K562 (cell line): ENCODE data around the gene POMGNT1. TPM values are rescaled to one million over a fixed set of nuclear protein-coding genes. Genes with fewer than 3 reads are reported as not detected.
A peak's percentile ranks its signal among the peaks of the same experiment; 100 is the strongest.

ENCODE experiments used
- ATAC-seq: fragments of 200-7000 bp; cut with Tn5 transposase; 3 replicates; pipeline ENCODE4 v1.9.1; 2020; ENCODE audit warnings: moderate library complexity
- BruUV-seq: library from RNA; stranded (reverse); fragments of 400-500 nt; replicated peaks from 2 replicates; lab custom pipeline; 2021; lab: Mats Ljungman, UMichigan
- CTCF ChIA-PET: fragments of 300-600 bp; formaldehyde crosslinking; extraction: SDS; loops from one replicate; lab custom pipeline; 2021; ENCODE audit warnings: low intra/inter-chr PET ratio; lab: Yijun Ruan, JAX
- POLR2A ChIA-PET: fragments of 300-600, 350-650 bp; sonication (Branson Sonifier 250); formaldehyde crosslinking; extraction: SDS; loops from one replicate; lab custom pipeline; 2021; ENCODE audit warnings: antibody characterized with exemption, inconsistent platforms; lab: Yijun Ruan, JAX
- DNase-seq, 4 experiments: peaks; one replicate each; pipeline versions ENCODE4 v3.0.0 to v3.0.0-alpha.2; 2011 to 2018; ENCODE audit warnings: low spot score in 3 of 4, mixed read lengths in 3 of 4; ENCODE audit errors: extremely low read depth in 1 of 4
- FAIRE-seq: peaks from 2 replicates; lab custom pipeline; 2011; peaks lifted over from hg19 to GRCh38; lab: Jason Lieb, UNC
- H2AFZ ChIP-seq: 2 replicates; pipeline ENCODE4 v1.6.0; 2011; ENCODE audit warnings: low read depth, low read length, control low read depth, inconsistent platforms
- H3K27ac ChIP-seq: fragments of 200-600 bp; 3 replicates; pipeline ENCODE4 v1.8.0; 2011; ENCODE audit warnings: low read depth, mild to moderate bottlenecking, control low read depth, inconsistent platforms, low read length, moderate library complexity, mixed read lengths; ENCODE audit errors: extremely low read depth
- H3K27me3 ChIP-seq, 2 experiments: fragments of 300-600 bp in 1 of 2; 2 replicates in 1 of 2; 3 replicates in 1 of 2; pipeline versions ENCODE4 v1.6.0 to v1.8.0; 2011; ENCODE audit warnings: inconsistent platforms in 2 of 2, low read length in 2 of 2, mild to moderate bottlenecking in 1 of 2, mixed read lengths in 1 of 2, moderate library complexity in 1 of 2; ENCODE audit not compliant: control insufficient read depth in 2 of 2, insufficient read depth in 2 of 2
- H3K36me3 ChIP-seq: fragments of 300-600 bp; 3 replicates; pipeline ENCODE4 v1.8.0; 2011; ENCODE audit warnings: mild to moderate bottlenecking, low read length, inconsistent platforms; ENCODE audit not compliant: control insufficient read depth, insufficient read depth
- H3K4me1 ChIP-seq, 2 experiments: fragments of 200-600 bp in 1 of 2; replicated peaks in 1 of 2; 2 replicates in 1 of 2; 3 replicates in 1 of 2; pipeline versions ENCODE4 v1.5.1 to v1.8.0; 2011; ENCODE audit warnings: inconsistent platforms in 2 of 2, low read length in 2 of 2, mild to moderate bottlenecking in 1 of 2, mixed read lengths in 1 of 2, moderate library complexity in 1 of 2; ENCODE audit not compliant: control insufficient read depth in 2 of 2, insufficient read depth in 2 of 2
- H3K4me2 ChIP-seq: 2 replicates; pipeline ENCODE4 v1.6.1; 2011; ENCODE audit warnings: low read length, control low read depth, inconsistent platforms, mixed read lengths; ENCODE audit not compliant: insufficient read depth
- H3K4me3 ChIP-seq: fragments of 200-600 bp; sonication (generic), shearing (Covaris generic); 2 replicates; pipeline ENCODE4 v1.5.1; 2016; ENCODE audit warnings: control low read depth, inconsistent platforms
- H3K79me2 ChIP-seq: fragments of 200-600 bp; 3 replicates; pipeline ENCODE4 v1.8.0; 2011; ENCODE audit warnings: low read length, inconsistent platforms; ENCODE audit not compliant: control insufficient read depth, insufficient read depth
- H3K9ac ChIP-seq, 2 experiments: 2 replicates each; pipeline versions ENCODE4 v1.6.0 to v1.6.1; 2011; ENCODE audit warnings: low read depth in 2 of 2, low read length in 2 of 2, control low read depth in 1 of 2, inconsistent platforms in 1 of 2, mild to moderate bottlenecking in 1 of 2, mixed read lengths in 1 of 2; ENCODE audit not compliant: insufficient read depth in 1 of 2
- H3K9me1 ChIP-seq: one replicate; pipeline ENCODE4 v1.6.0; 2011; ENCODE audit warnings: inconsistent platforms, mild to moderate bottlenecking, low read length, moderate library complexity; ENCODE audit not compliant: control insufficient read depth, insufficient read depth
- H3K9me3 ChIP-seq: replicated peaks from 2 replicates; pipeline ENCODE4 v1.5.1; 2011; ENCODE audit warnings: low read depth, low read length, inconsistent platforms; ENCODE audit not compliant: control insufficient read depth, insufficient read depth
- H4K20me1 ChIP-seq: replicated peaks from 2 replicates; pipeline ENCODE4 v1.6.1; 2011; ENCODE audit warnings: low read length, inconsistent platforms, mixed read lengths; ENCODE audit not compliant: control insufficient read depth, insufficient read depth
- ATF3 ChIP-seq, 2 experiments: fragments of 450-650 bp in 1 of 2; sonication (generic) in 1 of 2; formaldehyde crosslinking in 1 of 2; IDR thresholded peaks in 1 of 2; conservative IDR thresholded peaks in 1 of 2; 2 replicates each; pipeline versions ENCODE4 v1.6.1 to v1.8.1; 2016 to 2023; ENCODE audit warnings: mild to moderate bottlenecking in 2 of 2, moderate library complexity in 2 of 2, inconsistent platforms in 1 of 2, missing genetic modification reagents in 1 of 2
- FOSL1 ChIP-seq: fragments of 200-800 bp; sonication (Bioruptor generic); conservative IDR thresholded peaks from 2 replicates; pipeline ENCODE4 v1.6.1; 2016; ENCODE audit warnings: missing genetic modification characterization, missing compliant biosample characterization
- GTF2A2 ChIP-seq: IDR thresholded peaks from 2 replicates; pipeline ENCODE4 v1.6.1; 2016; ENCODE audit warnings: mild to moderate bottlenecking, missing genetic modification characterization, missing compliant biosample characterization
- KLF10 ChIP-seq: fragments of 250-450 bp; sonication (Bioruptor Pico); IDR thresholded peaks from 2 replicates; pipeline ENCODE4 v1.6.1; 2021; ENCODE audit warnings: matching md5 sums
- POLR2A ChIP-seq: fragments of 450-650 bp; conservative IDR thresholded peaks from 2 replicates; pipeline ENCODE4 v1.6.1; 2016
- PTTG1 ChIP-seq: fragments of 450-650 bp; IDR thresholded peaks from 2 replicates; pipeline ENCODE4 v1.6.1; 2016; ENCODE audit warnings: low read depth, mild to moderate bottlenecking, missing genetic modification characterization, missing compliant biosample characterization
- RBM39 ChIP-seq: fragments of 200-400 bp; formaldehyde crosslinking; optimal IDR thresholded peaks from 2 replicates; pipeline ENCODE3; 2018; ENCODE audit warnings: low read depth, low read length
- XRCC4 ChIP-seq: IDR thresholded peaks from one replicate; pipeline ENCODE4 v1.6.1; 2011; ENCODE audit not compliant: insufficient read depth, insufficient read length; ENCODE audit errors: extremely low read depth
- ZBTB2 ChIP-seq: fragments of 450-650 bp; IDR thresholded peaks from 2 replicates; pipeline ENCODE4 v1.6.1; 2016; ENCODE audit warnings: antibody characterized with exemption
- ZNF253 ChIP-seq: fragments of 250-450 bp; sonication (Bioruptor Pico); conservative IDR thresholded peaks from 2 replicates; pipeline ENCODE4 v1.6.1; 2021; ENCODE audit warnings: mild to moderate bottlenecking
- WGBS: fragments of 100-300 bp; shearing (Covaris generic); methylation state at CpG from one replicate; pipeline ENCODE4 v1.1.6; 2016; ENCODE audit warnings: low coverage, mixed read lengths; ENCODE audit not compliant: insufficient coverage; ENCODE audit errors: missing lambda C conversion rate; 5-methylcytosine and 5-hydroxymethylcytosine counted together
- in situ Hi-C: fragments of 300-500 bp; cut with MboI; formaldehyde crosslinking; loops from 4 replicates; pipeline ENCODE4 v1.15.0; 2018; ENCODE audit warnings: inconsistent platforms, mixed read lengths
- intact Hi-C: fragments of 100-400 bp; cut with micrococcal nuclease; formaldehyde crosslinking; loops from 2 replicates; pipeline ENCODE4 v1.14.2; 2022
- polyA plus RNA-seq, 8 experiments: library from polyadenylated mRNA; depleted of rRNA in 4 of 8; stranded (reverse) in 5 of 8; unstranded in 3 of 8; fragments of >200 nt; fragmentation: Nextera tagmentation in 2 of 8; fragmentation: Illumina TruSeq in 1 of 8; extraction: Ambion mirVana in 2 of 8; extraction: Trizol in 1 of 8; gene quantifications; 2 replicates each; pipeline versions ENCODE4 v1.2.1 to v1.2.3, GENCODE V29; 2011 to 2014; ENCODE audit warnings: inconsistent platforms in 1 of 8, missing spikeins in 1 of 8
- total RNA-seq, 7 experiments: library from RNA; depleted of rRNA in 6 of 7; stranded (reverse); fragments of >200 nt in 6 of 7; fragmentation: Illumina TruSeq in 2 of 7; extraction: Trizol in 2 of 7; gene quantifications; 2 replicates each; pipeline versions ENCODE4 v1.2.1 to v1.2.3, GENCODE V29; 2011 to 2021; ENCODE audit warnings: low replicate concordance in 1 of 7

POMGNT1 gene
- total and polyA plus RNA-seq, 9 of the 15 experiments (the other 6 are each of a cell fraction or from before 2014, with no cell fraction given) = 14.1 to 58.9 (median 37.8) TPM

- DNase-seq (no peak), FAIRE-seq (no peak), ATAC-seq (no peak)
- Histone ChIP-seq H3K36me3 (no peaks in the 10 kb centered on the region), H3K27ac (no peak overlapping the region), H3K27me3 (no peaks in the 10 kb centered on the region), H3K79me2 (no peaks in the 10 kb centered on the region), H3K9me1 (no peaks in the 10 kb centered on the region), H3K4me2 (no peak overlapping the region), H4K20me1 (no peaks in the 10 kb centered on the region), H3K9me3 (no peaks in the 10 kb centered on the region), H3K4me1 (peaks cover 0 to 5% of the 10 kb centered on the region in 2 experiments; a peak in 2 of 5 replicates), H3K9ac (0 out of 4 replicates have a peak overlapping the region, but pooled peaks of 1 of the 2 experiments have one; percentile 12), H2AFZ (peak overlapping the region; percentile 6; the same call in 1 of the 2 replicates), H3K4me3 (no peak overlapping the region)
- intact Hi-C loops (loop anchor here (2.0 kb wide), 1 partner anchor 23 kb away; the partner anchor contains the start of gene POMGNT1), in situ Hi-C loops (no loop called here)
- WGBS = 31% methylated on average over 4 of the region's 4 CpGs
- ChIA-PET POLR2A (interaction anchor here (0.7 to 3.3 kb wide), 7 partner anchors 11 to 176 kb away, joined by 3 to 19 read pairs (median 3); partner anchors contain the start of gene PIK3R3), CTCF (interaction anchor here (3.6 to 4.6 kb wide), 2 partner anchors 42 to 185 kb away, joined by 32 to 44 read pairs; no protein-coding TSS in a partner anchor)
- BruUV-seq = no TSS peak
- TF ChIP-seq POLR2A (no peak), XRCC4 (no peak), ATF3 (IDR thresholded peaks at IDR 0.05) (no peak), ATF3 (CRISPR knock-in tag; conservative IDR thresholded peaks at IDR 0.05) (no peak), GTF2A2 (tag) (no peak), ZNF253 (no peak), KLF10 (no peak), ZBTB2 (no peak), FOSL1 (tag) (no peak), PTTG1 (tag) (no peak), RBM39 (no peak)
These were observed 23.5 kb upstream of the POMGNT1 start for GRCh38 chr1:46221749-46222148.
